H1 (cell line): ENCODE results near the gene MBD5. TPM values are rescaled to one million over a fixed set of nuclear protein-coding genes. Genes with fewer than 3 reads are reported as not detected.
"Not testable (repeated sequence)": the region's sequence is repeated elsewhere in the genome, so short reads cannot be mapped to it uniquely, and the experiment has no call there.

ENCODE experiments used
- CTCF ChIA-PET: fragments of 300-600 bp; sonication (Branson Sonifier 250); formaldehyde crosslinking; loops from one replicate; lab custom pipeline; 2021; ENCODE audit not compliant: partially characterized antibody; lab: Charles Lee
- POLR2A ChIA-PET: fragments of 300-600 bp; sonication (Branson Sonifier 250); formaldehyde crosslinking; loops from one replicate; lab custom pipeline; 2021; ENCODE audit warnings: inconsistent platforms; ENCODE audit not compliant: partially characterized antibody; lab: Charles Lee
- DNase-seq, 2 experiments: peaks; one replicate each; pipeline versions ENCODE4 v3.0.0 to v3.0.0-alpha.2; 2010 to 2022; ENCODE audit warnings: low spot score in 2 of 2, low read depth in 1 of 2, mixed read lengths in 1 of 2
- FAIRE-seq: peaks from 2 replicates; lab custom pipeline; 2011; peaks lifted over from hg19 to GRCh38; lab: Jason Lieb, UNC
- H2AFZ ChIP-seq: 2 replicates; pipeline ENCODE4 v1.8.1; 2012; ENCODE audit warnings: low read length, inconsistent platforms
- H2AK5ac ChIP-seq: 2 replicates; pipeline ENCODE4 v1.6.1; 2013; ENCODE audit warnings: low read depth, low read length
- H2BK120ac ChIP-seq: replicated peaks from 2 replicates; pipeline ENCODE3; 2013; ENCODE audit warnings: low read depth, low read length, inconsistent platforms
- H2BK12ac ChIP-seq: 2 replicates; pipeline ENCODE4 v1.6.1; 2013; ENCODE audit warnings: low read depth, low read length
- H2BK15ac ChIP-seq: 2 replicates; pipeline ENCODE4 v1.6.1; 2013; ENCODE audit warnings: low read length
- H2BK20ac ChIP-seq: 2 replicates; pipeline ENCODE4 v1.6.1; 2013; ENCODE audit warnings: low read length
- H2BK5ac ChIP-seq: 2 replicates; pipeline ENCODE4 v1.6.1; 2013; ENCODE audit warnings: low read depth, low read length
- H3K14ac ChIP-seq: 2 replicates; pipeline ENCODE4 v1.6.1; 2013; ENCODE audit warnings: inconsistent platforms; ENCODE audit not compliant: insufficient read length
- H3K18ac ChIP-seq: 2 replicates; pipeline ENCODE4 v1.6.1; 2013; ENCODE audit warnings: low read length; ENCODE audit errors: extremely low read depth
- H3K23ac ChIP-seq: 2 replicates; pipeline ENCODE4 v1.6.1; 2013; ENCODE audit warnings: inconsistent platforms; ENCODE audit not compliant: insufficient read length
- H3K23me2 ChIP-seq: 2 replicates; pipeline ENCODE4 v1.6.1; 2013; ENCODE audit warnings: low read depth, low read length
- H3K27ac ChIP-seq: 2 replicates; pipeline ENCODE4 v1.6.1; 2011; ENCODE audit warnings: low read depth, low read length, inconsistent platforms
- H3K27me3 ChIP-seq, 4 experiments: replicated peaks in 1 of 4; 1 replicate in 1 of 4; 2 replicates in 3 of 4; pipeline versions ENCODE4 v1.6.1 to v1.8.1; 2011 to 2013; ENCODE audit warnings: low read length in 3 of 4, mild to moderate bottlenecking in 3 of 4, inconsistent platforms in 2 of 4, mixed read lengths in 2 of 4, moderate library complexity in 1 of 4; ENCODE audit not compliant: control insufficient read depth in 3 of 4, insufficient read depth in 3 of 4; ENCODE audit errors: extremely low read depth in 1 of 4
- H3K36me3 ChIP-seq, 4 experiments: 2 replicates each; pipeline versions ENCODE4 v1.6.1 to v1.8.1; 2011 to 2013; ENCODE audit warnings: mild to moderate bottlenecking in 4 of 4, low read length in 3 of 4, moderate library complexity in 2 of 4, control low read depth in 1 of 4, inconsistent platforms in 1 of 4; ENCODE audit not compliant: insufficient read depth in 4 of 4, control insufficient read depth in 2 of 4
- H3K4ac ChIP-seq: replicated peaks from 2 replicates; pipeline ENCODE3; 2013; ENCODE audit warnings: low read length, low read depth, mixed read lengths, inconsistent platforms; ENCODE audit not compliant: insufficient read length
- H3K4me1 ChIP-seq, 4 experiments: replicated peaks in 1 of 4; 1 replicate in 1 of 4; 2 replicates in 3 of 4; pipeline versions ENCODE4 v1.6.1 to v1.8.1; 2011 to 2013; ENCODE audit warnings: low read length in 3 of 4, inconsistent platforms in 2 of 4, mixed read lengths in 1 of 4; ENCODE audit not compliant: insufficient read depth in 4 of 4, control insufficient read depth in 3 of 4
- H3K4me2 ChIP-seq, 2 experiments: 2 replicates each; pipeline versions ENCODE4 v1.6.1 to v1.8.1; 2011 to 2013; ENCODE audit warnings: low read depth in 2 of 2, low read length in 2 of 2, control low read depth in 1 of 2, inconsistent platforms in 1 of 2, mild to moderate bottlenecking in 1 of 2; ENCODE audit not compliant: insufficient read depth in 1 of 2
- H3K4me3 ChIP-seq, 4 experiments: fragments of 200-600, 300-600 bp in 1 of 4; sonication (generic), shearing (Covaris generic), sonication (Bioruptor Twin) in 1 of 4; 2 replicates each; pipeline versions ENCODE4 v1.5.1 to v1.8.1; 2011 to 2016; ENCODE audit warnings: low read length in 4 of 4, low read depth in 3 of 4, control low read depth in 2 of 4, inconsistent platforms in 2 of 4, mild to moderate bottlenecking in 2 of 4, mixed read lengths in 1 of 4, moderate library complexity in 1 of 4; ENCODE audit not compliant: insufficient read depth in 2 of 4; ENCODE audit errors: extremely low read depth in 1 of 4
- H3K56ac ChIP-seq: replicated peaks from 2 replicates; pipeline ENCODE3; 2013; ENCODE audit warnings: low read depth, mild to moderate bottlenecking, mixed read lengths, low read length, inconsistent platforms; ENCODE audit not compliant: insufficient read length
- H3K79me1 ChIP-seq: 2 replicates; pipeline ENCODE4 v1.6.1; 2013; ENCODE audit warnings: low read depth, low read length, control low read depth
- H3K79me2 ChIP-seq, 2 experiments: 2 replicates each; pipeline versions ENCODE4 v1.6.1 to v1.8.1; 2012 to 2013; ENCODE audit warnings: low read length in 2 of 2, mild to moderate bottlenecking in 2 of 2, inconsistent platforms in 1 of 2; ENCODE audit not compliant: insufficient read depth in 2 of 2, control insufficient read depth in 1 of 2
- H3K9ac ChIP-seq, 4 experiments: replicated peaks in 1 of 4; 1 replicate in 1 of 4; 2 replicates in 3 of 4; pipeline versions ENCODE4 v1.6.1 to v1.8.1; 2011 to 2013; ENCODE audit warnings: low read depth in 3 of 4, low read length in 3 of 4, control low read depth in 2 of 4, mild to moderate bottlenecking in 2 of 4, moderate library complexity in 2 of 4, inconsistent platforms in 1 of 4; ENCODE audit errors: extremely low read depth in 1 of 4
- H3K9me3 ChIP-seq, 2 experiments: 2 replicates each; pipeline versions ENCODE4 v1.6.1 to v1.8.1; 2012 to 2013; ENCODE audit warnings: mild to moderate bottlenecking in 2 of 2, moderate library complexity in 2 of 2, control low read depth in 1 of 2, inconsistent platforms in 1 of 2, low read depth in 1 of 2, low read length in 1 of 2, mixed read lengths in 1 of 2; ENCODE audit not compliant: insufficient read depth in 2 of 2
- H4K20me1 ChIP-seq, 2 experiments: replicated peaks in 1 of 2; 2 replicates each; pipeline versions ENCODE3 to v1.8.1; 2011 to 2013; ENCODE audit warnings: inconsistent platforms in 2 of 2, low read length in 2 of 2, mild to moderate bottlenecking in 1 of 2; ENCODE audit not compliant: insufficient read depth in 2 of 2, control insufficient read depth in 1 of 2
- H4K5ac ChIP-seq: 2 replicates; pipeline ENCODE4 v1.6.1; 2013; ENCODE audit warnings: low read length, low read depth, mixed read lengths, inconsistent platforms; ENCODE audit not compliant: insufficient read length
- H4K8ac ChIP-seq: 2 replicates; pipeline ENCODE4 v1.8.0; 2013; ENCODE audit warnings: mild to moderate bottlenecking, moderate library complexity, low read length, inconsistent platforms; ENCODE audit not compliant: insufficient read depth; ENCODE audit errors: extremely low read depth
- H4K91ac ChIP-seq: replicated peaks from 2 replicates; pipeline ENCODE3; 2013; ENCODE audit warnings: low read length, mixed read lengths, inconsistent platforms; ENCODE audit not compliant: insufficient read length
- WGBS, 2 experiments: shearing (Covaris generic) in 1 of 2; methylation state at CpG; one replicate each; pipeline versions ENCODE4 v1.1.6 to v1.1.7; 2013 to 2015; ENCODE audit warnings: low lambda C conversion rate in 2 of 2, mixed read lengths in 2 of 2, inconsistent platforms in 1 of 2, low coverage in 1 of 2, missing lambda C conversion rate in 1 of 2; ENCODE audit not compliant: insufficient replicate concordance in 2 of 2, insufficient coverage in 1 of 2, insufficient read length in 1 of 2; ENCODE audit errors: extremely low coverage in 1 of 2, missing lambda C conversion rate in 1 of 2; 5-methylcytosine and 5-hydroxymethylcytosine counted together
- polyA plus RNA-seq, 7 experiments: library from polyadenylated mRNA; depleted of rRNA in 3 of 7; stranded (reverse) in 5 of 7; unstranded in 2 of 7; fragments of >200 nt in 5 of 7; fragments of 200-250 nt in 2 of 7; gene quantifications; 1 replicate in 5 of 7; 2 replicates in 1 of 7; 4 replicates in 1 of 7; pipeline versions ENCODE4 v1.2.1 to v1.2.3, GENCODE V29; 2011 to 2013; ENCODE audit warnings: missing spikeins in 2 of 7, mixed read lengths in 2 of 7
- total RNA-seq: library from RNA; stranded (reverse); fragmentation: NEBNext Ultra II Directional; extraction: Animal tissue kit (Norgen Biotek cat#: 25700); gene quantifications from 2 replicates; pipeline ENCODE4 v1.2.1, GENCODE V29; 2021

Gene MBD5
- total and polyA plus RNA-seq, 2 of the 8 experiments (the other 6 are each of a cell fraction or from before 2014, with no cell fraction given), result 9.7 to 29.4 TPM

DNA sequence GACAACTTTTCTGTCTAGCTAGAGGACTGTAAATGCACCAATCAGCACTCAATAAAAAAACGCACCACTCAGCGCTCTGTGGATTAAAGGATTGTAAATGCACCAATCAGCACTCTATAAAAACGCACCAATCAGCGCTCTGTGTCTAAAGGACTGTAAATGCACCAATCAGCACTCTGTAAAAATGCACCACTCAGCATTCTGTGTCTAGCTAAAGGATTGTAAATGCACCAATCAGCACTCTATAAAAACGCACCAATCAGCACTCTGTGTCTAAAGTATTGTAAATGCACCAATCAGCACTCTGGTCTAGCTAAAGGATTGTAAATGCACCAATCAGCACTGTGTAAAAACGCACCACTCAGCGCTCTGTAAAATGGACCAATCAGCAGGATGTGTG lies 25.9 kb upstream of the MBD5 start:
- H3K4me3 ChIP-seq, H3K27ac ChIP-seq, H4K91ac ChIP-seq, H2BK20ac ChIP-seq, H3K4me1 ChIP-seq, H3K56ac ChIP-seq, H3K4me2 ChIP-seq, H4K8ac ChIP-seq, H2BK120ac ChIP-seq, H2BK15ac ChIP-seq, H2AK5ac ChIP-seq, DNase-seq, H3K9me3 ChIP-seq, H2AFZ ChIP-seq, FAIRE-seq, H3K23ac ChIP-seq, H3K79me1 ChIP-seq, H3K36me3 ChIP-seq, H4K5ac ChIP-seq, H3K18ac ChIP-seq, H4K20me1 ChIP-seq, H2BK5ac ChIP-seq, POLR2A ChIA-PET, H2BK12ac ChIP-seq, H3K27me3 ChIP-seq, H3K23me2 ChIP-seq, H3K4ac ChIP-seq, H3K9ac ChIP-seq, H3K14ac ChIP-seq: not testable (repeated sequence)
- CTCF ChIA-PET, result interaction anchor here (0.6 to 1.6 kb wide), 4 partner anchors 11 to 513 kb away, joined by 3 to 5 read pairs (median 4); no protein-coding TSS in a partner anchor
- WGBS, 2 experiments, result 96% methylated on average over 7 of the region's 7 CpGs; no CpG with 5 or more reads in 1 of the 2 experiments
- peaks cover 3 to 98% of the 10 kb centered on the region in 2 experiments for H3K79me2 ChIP-seq
